ENCODE measurements around the gene AIF1.

AIF1 gene

GRCh38 chr6:31640612-31641011 is 25.6 kb downstream of the AIF1 start:
- Histone ChIP-seq H3K9ac (ENCODE audit: low read length) (no peak overlapping the region), H3K14ac (ENCODE audit: low read length) (no peak overlapping the region), H3K79me1 (ENCODE audit: low read length) (no peaks in the 10 kb centered on the region), H3K4ac (ENCODE audit: low read depth, low read length) (no peak overlapping the region), H3K18ac (ENCODE audit: low read length) (no peak overlapping the region), H3K27me3 (ENCODE audit: insufficient read depth, low read length) (no peaks in the 10 kb centered on the region), H2BK5ac (ENCODE audit: low read depth, low read length, poor library complexity) (no peak overlapping the region), H2BK12ac (ENCODE audit: low read length) (no peak overlapping the region), H4K91ac (ENCODE audit: low read depth, low read length) (no peak overlapping the region), H3K79me2 (ENCODE audit: control insufficient read depth, insufficient read depth, low read length, poor library complexity) (no peaks in the 10 kb centered on the region), H3K4me3 (ENCODE audit: low read depth, low read length) (no peak overlapping the region), H4K12ac (ENCODE audit: low read depth, low read length) (no peak overlapping the region), H3K27ac (ENCODE audit: low read depth, low read length) (no peak overlapping the region), H2BK120ac (ENCODE audit: insufficient read depth, low read length, poor library complexity) (no peak overlapping the region), H3K36me3 (ENCODE audit: control insufficient read depth in 1 of 2, insufficient read depth in 2 of 2, low read length in 2 of 2) (peaks cover 72 to 85% of the 10 kb centered on the region in 2 experiments), H4K8ac (ENCODE audit: low read depth, low read length) (no peak overlapping the region), H3K4me1 (ENCODE audit: control insufficient read depth in 1 of 2, insufficient read depth in 2 of 2, low read length in 2 of 2) (no peaks in the 10 kb centered on the region), H3K4me2 (ENCODE audit: low read length) (no peak overlapping the region), H3K9me3 (ENCODE audit: insufficient read depth, low read depth, low read length) (peaks cover 4% of the 10 kb centered on the region), H3K23ac (ENCODE audit: low read length) (no peak overlapping the region), H2AK5ac (ENCODE audit: low read length) (no peak overlapping the region), H2AFZ (ENCODE audit: insufficient read depth, low read length, poor library complexity) (no peak overlapping the region)
- DNase-seq = no peak
- no CpG with 5 or more reads among the region's 6 CpGs for WGBS (ENCODE audit: extremely low coverage, insufficient coverage, insufficient read length)

GRCh38 chr6:31641370-31641769 is 26.3 kb downstream of the AIF1 start:
- Histone ChIP-seq H3K9ac (ENCODE audit: low read length) (no peak overlapping the region), H3K4ac (ENCODE audit: low read depth, low read length) (no peak overlapping the region), H4K8ac (ENCODE audit: low read depth, low read length) (no peak overlapping the region), H3K9me3 (ENCODE audit: insufficient read depth, low read depth, low read length) (peaks cover 4% of the 10 kb centered on the region), H3K4me3 (ENCODE audit: low read depth, low read length) (no peak overlapping the region), H2BK5ac (ENCODE audit: low read depth, low read length, poor library complexity) (no peak overlapping the region), H2BK12ac (ENCODE audit: low read length) (no peak overlapping the region), H4K91ac (ENCODE audit: low read depth, low read length) (no peak overlapping the region), H3K14ac (ENCODE audit: low read length) (no peak overlapping the region), H2AFZ (ENCODE audit: insufficient read depth, low read length, poor library complexity) (no peak overlapping the region), H3K4me1 (ENCODE audit: control insufficient read depth in 1 of 2, insufficient read depth in 2 of 2, low read length in 2 of 2) (no peaks in the 10 kb centered on the region), H3K27ac (ENCODE audit: low read depth, low read length) (no peak overlapping the region), H3K27me3 (ENCODE audit: insufficient read depth, low read length) (no peaks in the 10 kb centered on the region), H3K18ac (ENCODE audit: low read length) (no peak overlapping the region), H4K12ac (ENCODE audit: low read depth, low read length) (no peak overlapping the region), H2AK5ac (ENCODE audit: low read length) (no peak overlapping the region), H3K4me2 (ENCODE audit: low read length) (no peak overlapping the region), H3K79me1 (ENCODE audit: low read length) (no peaks in the 10 kb centered on the region), H2BK120ac (ENCODE audit: insufficient read depth, low read length, poor library complexity) (no peak overlapping the region), H3K23ac (ENCODE audit: low read length) (no peak overlapping the region), H3K79me2 (ENCODE audit: control insufficient read depth, insufficient read depth, low read length, poor library complexity) (no peaks in the 10 kb centered on the region), H3K36me3 (ENCODE audit: control insufficient read depth in 1 of 2, insufficient read depth in 2 of 2, low read length in 2 of 2) (peaks cover 71 to 83% of the 10 kb centered on the region in 2 experiments)
- no CpG with 5 or more reads among the region's 4 CpGs for WGBS (ENCODE audit: extremely low coverage, insufficient coverage, insufficient read length)
- DNase-seq = no peak

- Histone ChIP-seq H3K9me3 (ENCODE audit: insufficient read depth, low read depth, low read length) (peaks cover 4% of the 10 kb centered on the region), H3K36me3 (ENCODE audit: control insufficient read depth in 1 of 2, insufficient read depth in 2 of 2, low read length in 2 of 2) (peaks cover 69 to 83% of the 10 kb centered on the region in 2 experiments), H3K23ac (ENCODE audit: low read length) (no peak overlapping the region), H3K9ac (ENCODE audit: low read length) (no peak overlapping the region), H3K18ac (ENCODE audit: low read length) (no peak overlapping the region), H4K91ac (ENCODE audit: low read depth, low read length) (no peak overlapping the region), H3K79me1 (ENCODE audit: low read length) (no peaks in the 10 kb centered on the region), H2AFZ (ENCODE audit: insufficient read depth, low read length, poor library complexity) (no peak overlapping the region), H3K79me2 (ENCODE audit: control insufficient read depth, insufficient read depth, low read length, poor library complexity) (no peaks in the 10 kb centered on the region), H2AK5ac (ENCODE audit: low read length) (no peak overlapping the region), H2BK120ac (ENCODE audit: insufficient read depth, low read length, poor library complexity) (no peak overlapping the region), H3K4ac (ENCODE audit: low read depth, low read length) (no peak overlapping the region), H3K4me2 (ENCODE audit: low read length) (no peak overlapping the region), H4K8ac (ENCODE audit: low read depth, low read length) (no peak overlapping the region), H4K12ac (ENCODE audit: low read depth, low read length) (no peak overlapping the region), H3K27me3 (ENCODE audit: insufficient read depth, low read length) (no peaks in the 10 kb centered on the region), H3K14ac (ENCODE audit: low read length) (no peak overlapping the region), H2BK12ac (ENCODE audit: low read length) (no peak overlapping the region), H3K4me1 (ENCODE audit: control insufficient read depth in 1 of 2, insufficient read depth in 2 of 2, low read length in 2 of 2) (no peaks in the 10 kb centered on the region), H3K27ac (ENCODE audit: low read depth, low read length) (no peak overlapping the region), H3K4me3 (ENCODE audit: low read depth, low read length) (no peak overlapping the region), H2BK5ac (ENCODE audit: low read depth, low read length, poor library complexity) (no peak overlapping the region)
- DNase-seq = no peak
- no CpG with 5 or more reads among the region's 6 CpGs for WGBS (ENCODE audit: extremely low coverage, insufficient coverage, insufficient read length)
Measured at GRCh38 chr6:31642798-31643570, 27.9 kb downstream of the AIF1 start.

GRCh38 chr6:31643818-31644454 is 28.9 kb downstream of the AIF1 start:
- no peaks in the 10 kb centered on the region for H3K79me1 ChIP-seq (ENCODE audit: low read length)
- H3K4me2 ChIP-seq (ENCODE audit: low read length) = no peak overlapping the region
- no peak for DNase-seq
- H3K9ac ChIP-seq (ENCODE audit: low read length) = no peak overlapping the region
- H3K18ac ChIP-seq (ENCODE audit: low read length) = no peak overlapping the region
- no peak overlapping the region for H4K12ac ChIP-seq (ENCODE audit: low read depth, low read length)
- H3K4me3 ChIP-seq (ENCODE audit: low read depth, low read length) = no peak overlapping the region
- no peak overlapping the region for H4K91ac ChIP-seq (ENCODE audit: low read depth, low read length)
- no peak overlapping the region for H3K23ac ChIP-seq (ENCODE audit: low read length)
- H3K4ac ChIP-seq (ENCODE audit: low read depth, low read length) = no peak overlapping the region
- H3K79me2 ChIP-seq (ENCODE audit: control insufficient read depth, insufficient read depth, low read length, poor library complexity) = no peaks in the 10 kb centered on the region
- no peaks in the 10 kb centered on the region for H3K4me1 ChIP-seq (ENCODE audit: control insufficient read depth in 1 of 2, insufficient read depth in 2 of 2, low read length in 2 of 2)
- no CpG with 5 or more reads among the region's 17 CpGs for WGBS (ENCODE audit: extremely low coverage, insufficient coverage, insufficient read length)
- no peak overlapping the region for H2BK120ac ChIP-seq (ENCODE audit: insufficient read depth, low read length, poor library complexity)
- no peaks in the 10 kb centered on the region for H3K27me3 ChIP-seq (ENCODE audit: insufficient read depth, low read length)
- no peak overlapping the region for H3K14ac ChIP-seq (ENCODE audit: low read length)
- H2BK5ac ChIP-seq (ENCODE audit: low read depth, low read length, poor library complexity) = no peak overlapping the region
- H3K27ac ChIP-seq (ENCODE audit: low read depth, low read length) = no peak overlapping the region
- H2AK5ac ChIP-seq (ENCODE audit: low read length) = no peak overlapping the region
- H3K9me3 ChIP-seq (ENCODE audit: insufficient read depth, low read depth, low read length) = peaks cover 4% of the 10 kb centered on the region
- no peak overlapping the region for H4K8ac ChIP-seq (ENCODE audit: low read depth, low read length)
- peaks cover 75 to 89% of the 10 kb centered on the region in 2 experiments for H3K36me3 ChIP-seq (ENCODE audit: control insufficient read depth in 1 of 2, insufficient read depth in 2 of 2, low read length in 2 of 2)
- no peak overlapping the region for H2BK12ac ChIP-seq (ENCODE audit: low read length)
- H2AFZ ChIP-seq (ENCODE audit: insufficient read depth, low read length, poor library complexity) = no peak overlapping the region
